ENCODE data around the gene NXNL2. TPM values are rescaled to one million over a fixed set of nuclear protein-coding genes. Genes with fewer than 3 reads are reported as not detected.

Gene NXNL2
- total RNA-seq, 2 donors from 2014 or later: not detected

DNA sequence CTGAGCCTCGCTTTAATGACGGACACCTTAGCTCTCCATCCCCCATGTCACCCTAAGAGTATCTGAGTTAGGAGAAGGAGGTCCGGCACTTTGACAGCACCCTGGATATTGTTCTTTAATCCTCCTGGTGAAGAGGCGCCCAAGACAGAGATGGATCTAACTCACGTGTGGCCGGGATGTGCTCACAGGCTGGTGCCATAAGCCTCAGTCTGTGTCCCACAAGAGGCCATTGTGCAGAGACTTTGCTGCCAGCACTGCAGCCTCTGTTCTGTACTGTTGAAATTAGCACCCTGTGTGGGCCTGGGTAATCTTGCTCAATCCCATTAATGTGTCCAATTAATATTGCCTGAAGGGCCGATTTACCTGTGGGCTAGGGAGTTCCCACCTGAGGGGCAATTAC lies 37.7 kb downstream of the NXNL2 start:
- intact Hi-C loops (cut with DNase I, micrococcal nuclease): loop anchor here in 1 of 2 donors (10.0 kb wide), 1 partner anchor 468 kb away; no protein-coding TSS in a partner anchor
- no peak for ATAC-seq
- no peak for DNase-seq

DNA sequence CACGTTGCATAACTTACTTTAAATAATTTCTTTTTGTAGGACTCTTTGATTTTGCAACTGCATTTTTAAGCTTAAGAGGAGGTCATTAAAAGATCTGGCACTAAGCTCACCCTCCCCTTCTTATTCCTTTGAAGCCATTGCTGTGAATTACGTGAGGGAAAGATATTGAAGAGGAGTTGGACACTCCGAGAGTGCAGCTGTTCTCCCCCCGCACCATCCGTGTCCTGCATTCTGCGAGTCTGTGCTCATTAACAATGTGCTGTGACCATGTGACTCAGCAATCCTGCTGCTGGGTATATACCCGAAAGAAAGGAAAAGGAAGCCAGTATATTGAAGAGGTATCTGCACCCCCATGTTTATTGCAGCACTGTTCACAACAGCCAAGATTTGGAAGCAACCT lies 40.0 kb downstream of the NXNL2 start:
- intact Hi-C loops (cut with DNase I, micrococcal nuclease): loop anchor here in 1 of 2 donors (10.0 kb wide), 1 partner anchor 470 kb away; no protein-coding TSS in a partner anchor
- DNase-seq (no peak), ATAC-seq (no peak)

DNA sequence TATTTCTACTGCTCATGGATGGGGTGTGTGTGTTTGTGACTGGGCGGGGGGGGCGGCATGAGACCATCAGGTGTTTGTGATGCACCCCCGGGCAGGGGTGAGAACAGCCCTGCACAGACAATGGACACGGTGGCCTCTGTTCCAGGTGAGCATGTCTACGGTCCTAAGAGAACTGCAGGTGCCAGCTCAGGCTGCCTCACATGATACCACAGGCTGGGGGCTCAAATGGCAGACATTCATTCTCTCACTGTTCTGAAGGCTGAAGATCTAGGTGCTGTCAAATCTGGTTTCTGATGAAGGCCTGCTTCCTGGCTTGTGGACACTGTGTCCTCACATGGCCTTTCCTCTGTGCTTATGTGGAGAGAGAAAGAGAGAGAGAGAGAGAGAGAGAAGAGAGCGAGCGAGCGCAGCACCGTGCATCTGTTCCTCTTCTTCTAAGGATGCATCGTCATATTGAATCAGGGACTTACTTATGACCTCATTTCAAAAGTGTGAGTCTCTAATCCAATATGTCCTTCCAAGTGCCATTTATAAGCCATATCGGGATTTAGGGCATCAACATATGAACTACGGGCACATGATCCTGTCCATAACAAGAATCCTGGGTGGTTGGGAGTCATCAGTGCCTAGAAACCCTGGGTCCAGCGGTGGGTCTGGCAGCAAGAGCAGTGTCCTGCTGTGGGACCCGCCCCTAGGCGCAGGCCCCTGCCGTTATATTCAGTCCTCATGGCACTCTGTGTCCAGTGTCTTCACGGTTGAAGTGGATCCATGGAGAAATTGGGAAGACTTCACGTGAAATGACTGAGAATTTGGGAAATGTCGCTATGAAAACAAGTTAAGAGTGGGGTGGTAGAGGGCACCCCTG lies 42.5 kb downstream of the NXNL2 start:
- no peak for ATAC-seq
- DNase-seq: no peak
- intact Hi-C loops (cut with DNase I, micrococcal nuclease): loop anchor here in 1 of 2 donors (10.0 kb wide), 1 partner anchor 473 kb away; no protein-coding TSS in a partner anchor

DNA sequence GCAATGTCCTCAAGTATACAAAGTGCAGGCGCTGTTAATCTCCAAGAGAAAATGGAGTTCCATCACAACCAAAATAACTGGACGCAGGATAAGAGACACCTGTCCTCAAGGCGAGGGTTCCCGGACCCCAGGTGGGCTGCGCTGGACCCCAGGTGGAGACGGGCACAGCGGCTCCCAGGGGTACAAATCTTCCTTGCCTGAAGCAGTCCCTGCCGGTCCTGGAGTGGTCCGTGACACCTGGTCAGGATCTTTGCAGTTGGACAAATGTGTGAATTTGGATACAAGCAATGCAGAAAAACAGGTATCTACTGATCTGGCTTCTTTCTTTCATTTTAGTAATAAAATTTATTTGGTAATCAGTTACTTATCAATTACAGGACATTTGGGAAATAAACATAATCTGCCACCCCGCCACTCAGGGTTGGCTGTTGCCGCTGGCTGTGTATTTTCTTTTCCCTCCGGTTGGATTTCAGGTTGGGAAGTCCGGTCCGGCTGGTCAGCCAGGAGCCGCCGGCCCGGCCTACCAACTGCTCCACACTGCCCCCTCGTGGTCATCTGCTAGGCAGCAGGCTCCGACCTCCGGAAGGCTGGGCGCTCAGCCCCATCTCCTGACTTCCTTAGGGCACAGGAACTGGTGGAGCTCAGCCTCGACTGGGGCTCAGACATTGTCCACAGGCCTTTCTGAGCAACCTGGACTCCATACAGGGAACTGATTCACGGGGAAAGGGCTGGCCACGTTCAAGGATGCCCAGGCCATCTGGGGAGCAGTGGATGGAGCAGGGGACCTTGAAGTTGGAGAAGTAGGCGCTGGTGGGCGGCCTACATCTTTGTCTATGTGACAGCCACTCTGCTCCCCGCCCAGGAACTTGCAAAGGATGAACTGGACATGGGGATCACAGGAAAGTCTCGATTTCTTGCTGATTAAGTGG lies 43.4 kb downstream of the NXNL2 start:
- ATAC-seq (peak; percentile 97), DNase-seq (peak; percentile 56 to 86)
- intact Hi-C loops (cut with DNase I, micrococcal nuclease): loop anchor here in 1 of 2 donors (10.0 kb wide), 1 partner anchor 474 kb away; no protein-coding TSS in a partner anchor

DNA sequence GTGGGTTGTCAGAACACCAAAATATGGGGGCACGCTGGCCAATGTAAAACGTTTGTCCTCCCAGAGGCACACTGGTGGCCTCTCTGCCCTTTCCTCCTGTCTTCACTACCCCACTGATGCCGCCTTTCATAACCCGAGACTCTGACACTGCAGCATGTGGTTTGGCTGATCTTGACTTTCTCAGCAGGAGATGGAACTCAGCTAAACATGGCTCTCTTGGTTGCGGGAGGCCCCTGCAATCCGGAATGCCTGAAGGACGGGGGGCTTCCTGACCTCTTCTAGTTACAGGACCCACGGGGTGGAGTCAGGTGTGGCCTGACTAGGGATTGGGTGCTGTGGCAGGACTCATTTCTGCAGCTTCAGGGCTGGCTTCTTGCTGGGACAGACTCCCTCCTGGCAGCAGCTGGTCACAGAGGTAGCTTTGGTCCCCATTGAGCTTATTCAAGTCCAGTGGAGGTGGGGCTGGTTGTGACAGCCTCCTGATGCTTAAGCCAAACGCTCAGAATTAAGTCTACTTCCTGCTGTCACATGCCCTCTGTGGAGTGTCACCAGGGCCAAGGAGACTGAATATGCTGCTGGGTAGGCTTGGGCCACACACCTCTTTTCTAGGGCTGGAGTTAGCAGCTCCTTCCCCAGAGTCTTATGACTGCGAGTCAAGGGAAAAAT lies 44.2 kb downstream of the NXNL2 start:
- intact Hi-C loops (cut with DNase I, micrococcal nuclease): loop anchor here in 1 of 2 donors (10.0 kb wide), 1 partner anchor 474 kb away; no protein-coding TSS in a partner anchor
- ATAC-seq (no peak), DNase-seq (no peak)

DNA sequence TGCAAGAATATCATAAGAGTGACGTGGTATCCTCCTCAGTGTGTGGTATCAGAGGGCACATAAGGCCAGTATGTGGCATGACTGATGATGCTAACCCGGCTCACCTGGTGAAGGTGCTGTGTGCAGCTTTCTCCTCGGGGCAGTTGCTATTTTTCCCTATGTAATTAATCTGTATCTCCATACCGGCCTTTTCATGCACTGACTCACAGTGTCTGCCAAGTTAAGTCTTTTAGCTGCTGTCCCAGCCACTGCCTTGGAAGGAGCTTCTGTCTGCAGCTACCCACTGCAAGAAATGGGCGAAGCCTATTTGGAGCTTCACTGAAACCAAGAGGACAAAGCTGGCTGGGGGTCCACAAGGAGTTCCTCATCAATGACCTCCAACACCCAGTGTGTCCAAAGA lies 46.0 kb downstream of the NXNL2 start:
- ATAC-seq (no peak), DNase-seq (no peak)
- intact Hi-C loops (cut with DNase I, micrococcal nuclease): no loop called here

DNA sequence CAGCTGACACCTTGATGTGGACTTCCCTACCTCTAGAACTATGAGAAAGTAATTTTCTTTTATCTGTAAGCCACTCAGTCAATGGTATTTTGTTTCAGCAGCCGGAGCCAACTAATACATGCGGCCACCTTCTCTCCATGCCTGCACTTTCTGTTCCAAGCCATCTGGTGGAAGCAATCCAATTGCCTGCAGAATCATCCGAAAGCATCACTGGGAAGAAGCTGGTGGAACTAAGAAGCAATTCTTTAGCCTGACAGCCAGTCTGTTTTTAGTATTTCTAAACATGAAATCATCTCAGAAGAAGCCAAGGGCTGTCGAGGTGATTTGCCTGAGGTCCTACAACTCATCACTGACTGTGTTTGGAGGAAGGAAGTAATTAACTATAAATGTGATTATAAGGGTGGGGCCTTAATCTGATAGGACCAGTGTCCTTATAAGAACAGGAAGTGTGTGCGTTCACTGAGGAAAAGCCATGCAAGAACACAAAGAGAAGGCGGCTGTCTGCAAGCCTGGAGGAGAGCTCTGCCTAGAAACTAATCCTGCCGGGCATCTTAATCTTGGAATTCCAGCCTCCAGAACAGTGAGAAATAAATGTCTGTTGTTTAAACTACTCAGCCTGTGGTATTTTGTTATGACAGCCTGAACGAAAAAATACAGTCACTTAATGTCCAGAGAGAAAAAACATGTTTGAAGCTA lies 49.1 kb downstream of the NXNL2 start:
- intact Hi-C loops (cut with DNase I, micrococcal nuclease): no loop called here
- ATAC-seq (no peak), DNase-seq (no peak)

DNA sequence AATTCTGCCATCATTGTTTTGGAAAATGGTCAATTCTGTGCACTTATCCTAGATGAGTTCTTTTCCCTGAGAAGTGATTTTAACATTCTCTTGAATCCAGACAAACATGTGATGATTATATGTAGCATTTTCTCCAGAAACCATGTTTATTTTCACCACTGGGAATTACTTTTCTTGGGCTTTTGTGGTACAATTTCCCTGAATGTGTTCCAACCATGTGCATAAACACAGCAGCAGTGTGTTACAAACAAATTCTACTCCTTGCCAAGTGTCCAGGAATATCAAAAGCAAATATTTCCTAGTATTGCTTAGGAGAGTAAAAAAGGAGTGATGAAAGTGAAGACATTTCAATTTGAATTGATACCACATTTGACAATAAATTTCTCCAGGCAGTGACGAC lies 50.4 kb downstream of the NXNL2 start:
- ATAC-seq: no peak
- intact Hi-C loops (cut with DNase I, micrococcal nuclease): no loop called here
- DNase-seq: no peak

DNA sequence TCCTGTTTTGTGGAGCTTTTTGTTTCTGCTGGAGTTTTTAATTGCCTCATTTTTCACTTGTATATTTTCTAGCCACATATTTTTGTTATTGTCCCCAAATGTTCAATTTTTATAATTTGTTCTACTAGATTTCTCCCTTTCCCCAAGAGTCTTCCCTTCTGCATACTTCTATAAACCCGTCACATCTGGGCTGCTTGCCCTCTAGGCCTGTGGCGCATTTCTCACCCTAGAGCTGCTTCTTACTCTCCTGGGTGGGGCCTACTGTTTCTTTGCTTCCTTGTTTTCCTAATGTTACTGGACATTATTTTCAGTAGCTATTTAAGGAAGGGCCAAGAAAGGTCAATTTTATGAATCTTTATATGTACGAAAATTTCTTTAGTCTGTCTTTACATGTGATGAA lies 51.5 kb downstream of the NXNL2 start:
- DNase-seq: no peak
- intact Hi-C loops (cut with DNase I, micrococcal nuclease): no loop called here
- ATAC-seq: no peak

DNA sequence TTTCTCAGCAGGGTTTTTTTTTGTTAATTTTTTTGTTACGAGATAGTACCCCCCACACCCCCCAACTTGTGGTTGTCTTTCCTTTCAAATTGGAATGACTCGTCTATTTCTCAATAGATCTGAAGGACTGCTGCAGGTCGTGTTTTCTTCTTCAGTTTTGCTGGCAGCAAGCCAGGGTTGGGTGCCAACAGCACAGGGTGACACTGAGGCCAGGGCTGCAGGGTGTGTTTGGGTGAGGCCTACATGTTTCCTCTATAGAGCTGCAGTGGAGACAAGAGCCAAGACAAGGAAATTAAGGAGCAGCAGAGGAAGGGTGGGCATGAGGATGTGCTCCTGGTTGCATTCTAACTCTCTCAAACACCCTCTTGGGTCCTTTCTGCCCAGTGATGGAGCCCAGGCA lies 52.2 kb downstream of the NXNL2 start:
- peak; percentile 98 for ATAC-seq
- peak; percentile 67 to 74 for DNase-seq
- intact Hi-C loops (cut with DNase I, micrococcal nuclease): no loop called here

DNA sequence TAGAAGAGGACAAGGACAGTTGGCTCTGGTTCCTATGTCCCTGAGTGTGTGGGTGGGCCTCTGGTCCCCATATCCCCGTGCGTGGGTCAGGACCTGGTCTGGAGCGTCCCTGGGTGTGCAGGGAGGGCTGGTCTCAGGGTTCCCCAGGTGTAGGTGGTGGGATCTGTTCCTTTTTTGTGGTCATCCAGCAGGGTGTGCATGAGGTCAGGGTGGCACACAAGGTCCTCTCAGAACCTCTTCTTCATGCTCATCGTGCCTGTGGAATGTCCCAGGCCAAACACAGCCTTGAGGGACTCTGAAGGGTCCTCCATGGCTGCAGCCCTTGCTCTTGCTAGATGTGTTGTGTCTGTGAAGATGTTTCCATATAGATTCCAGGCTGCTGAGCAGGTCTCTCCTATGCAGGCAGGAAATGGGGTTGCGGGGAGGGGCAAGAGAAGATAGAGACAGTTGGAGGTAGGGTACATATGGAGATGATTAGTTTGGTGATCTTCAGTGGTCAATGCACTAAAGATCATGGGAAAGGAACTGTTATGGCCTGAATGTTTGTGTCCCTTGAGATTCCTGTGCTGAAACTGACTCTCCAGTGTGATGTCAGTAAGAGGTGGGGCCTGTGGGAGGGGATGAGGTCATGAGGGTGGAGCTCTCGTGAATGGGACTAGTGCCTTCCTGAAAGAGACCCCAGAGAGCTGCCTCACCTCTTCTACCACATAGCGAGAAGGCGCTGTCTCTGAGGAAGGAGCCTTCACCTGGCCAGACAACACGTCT lies 53.1 kb downstream of the NXNL2 start:
- intact Hi-C loops (cut with DNase I, micrococcal nuclease): no loop called here
- ATAC-seq (no peak), DNase-seq (no peak)

DNA sequence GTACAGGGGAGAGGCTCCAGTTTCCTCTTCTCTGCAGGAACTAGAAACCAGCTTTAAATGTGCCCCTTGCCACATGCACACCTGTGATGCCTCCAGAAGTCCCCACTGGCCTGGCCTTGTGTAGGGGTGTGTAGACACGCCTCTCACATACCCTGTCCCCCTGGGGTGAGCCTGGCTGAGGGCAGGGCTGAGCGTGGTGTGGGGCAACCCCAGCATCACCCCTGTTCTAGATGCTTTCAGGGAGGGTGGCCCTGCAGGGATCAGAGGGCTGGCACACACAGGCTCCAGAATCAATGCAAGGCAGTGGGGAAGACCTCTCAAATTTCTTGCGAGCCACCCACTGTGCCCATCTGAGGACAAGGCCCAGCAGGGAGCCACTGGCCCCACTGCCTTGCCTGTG lies 54.7 kb downstream of the NXNL2 start:
- no peak for ATAC-seq
- no peak for DNase-seq
- intact Hi-C loops (cut with DNase I, micrococcal nuclease): loop anchor here (5.0 kb wide), 1 partner anchor 413 kb away; no protein-coding TSS in a partner anchor

DNA sequence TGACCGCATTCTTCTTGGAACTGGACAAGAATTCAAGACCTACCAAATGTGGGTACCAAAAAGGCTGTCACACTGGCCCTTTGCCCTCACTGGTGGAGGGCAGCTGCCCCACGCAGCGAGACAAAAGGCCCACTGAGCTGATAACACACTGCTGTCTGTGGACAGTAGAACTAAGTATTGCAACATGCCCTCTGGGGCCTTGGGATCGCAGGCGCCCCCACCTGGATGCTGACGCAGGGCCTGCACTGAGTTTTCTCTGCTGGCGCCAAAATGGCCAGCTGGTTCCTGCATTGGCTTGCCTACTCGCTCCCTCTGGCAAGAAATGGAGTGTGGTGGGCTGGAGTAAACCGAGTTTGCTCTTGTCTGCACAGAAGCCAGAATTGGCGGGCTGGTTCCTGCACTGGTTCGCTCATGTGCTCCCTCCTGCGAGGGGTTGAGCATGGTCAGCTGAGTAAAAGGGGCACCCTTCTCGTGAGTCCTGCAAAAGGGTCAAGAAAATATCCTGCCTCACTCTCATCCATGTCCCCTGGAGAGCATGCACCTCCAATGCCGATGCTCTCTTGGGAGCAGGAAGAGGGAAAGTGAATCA lies 55.7 kb downstream of the NXNL2 start:
- ATAC-seq (no peak), DNase-seq (no peak)
- intact Hi-C loops (cut with DNase I, micrococcal nuclease): loop anchor here (5.0 kb wide), 1 partner anchor 412 kb away; no protein-coding TSS in a partner anchor

DNA sequence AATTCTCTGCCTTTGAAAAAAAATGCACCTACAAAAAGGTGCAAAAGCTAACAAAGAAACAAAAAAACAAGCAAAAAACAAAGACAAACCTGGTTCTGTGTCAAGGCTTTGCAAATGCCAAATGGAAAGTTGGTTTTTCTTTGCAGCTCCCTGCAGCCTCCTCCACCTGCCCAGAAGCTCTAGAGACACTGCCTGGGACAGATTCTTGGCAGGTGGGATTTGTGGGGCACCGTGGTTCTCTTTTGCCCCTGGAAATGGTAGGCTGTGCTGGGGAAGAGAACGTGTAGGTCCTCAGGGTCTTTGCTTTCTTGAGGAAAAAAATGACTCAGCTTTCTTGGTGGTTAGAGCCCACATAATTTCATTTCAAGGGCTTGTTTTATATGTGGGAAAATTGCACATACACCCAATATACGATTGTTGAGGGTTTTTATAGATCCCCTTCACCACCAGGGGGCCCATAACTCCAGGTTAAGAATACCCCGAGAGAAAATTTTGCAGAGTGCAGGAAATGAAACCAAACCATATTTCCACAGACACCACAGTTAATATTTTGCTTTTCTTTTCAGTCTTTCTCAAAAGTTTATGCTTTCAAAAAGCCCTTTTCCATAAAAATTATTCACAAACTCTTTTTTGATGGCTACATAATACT lies 58.7 kb downstream of the NXNL2 start:
- DNase-seq: peak in 1 of 2 donors; percentile 61
- intact Hi-C loops (cut with DNase I, micrococcal nuclease): loop anchor here (5.0 kb wide), 1 partner anchor 409 kb away; no protein-coding TSS in a partner anchor

More for the DNA sequence above, 58.7 kb downstream of the NXNL2 start:
- ATAC-seq: peak; percentile 42

Measured in left colon (tissue), 2 donors.